COR-L47 (cell line): ENCODE data around the gene CATSPER4.
A peak's percentile ranks its signal among the peaks of the same experiment; 100 is the strongest.

Experiments
- DNase-seq: peaks from one replicate; lab custom pipeline; 2025; lab: John Stamatoyannopoulos, UW

CATSPER4 gene

DNA sequence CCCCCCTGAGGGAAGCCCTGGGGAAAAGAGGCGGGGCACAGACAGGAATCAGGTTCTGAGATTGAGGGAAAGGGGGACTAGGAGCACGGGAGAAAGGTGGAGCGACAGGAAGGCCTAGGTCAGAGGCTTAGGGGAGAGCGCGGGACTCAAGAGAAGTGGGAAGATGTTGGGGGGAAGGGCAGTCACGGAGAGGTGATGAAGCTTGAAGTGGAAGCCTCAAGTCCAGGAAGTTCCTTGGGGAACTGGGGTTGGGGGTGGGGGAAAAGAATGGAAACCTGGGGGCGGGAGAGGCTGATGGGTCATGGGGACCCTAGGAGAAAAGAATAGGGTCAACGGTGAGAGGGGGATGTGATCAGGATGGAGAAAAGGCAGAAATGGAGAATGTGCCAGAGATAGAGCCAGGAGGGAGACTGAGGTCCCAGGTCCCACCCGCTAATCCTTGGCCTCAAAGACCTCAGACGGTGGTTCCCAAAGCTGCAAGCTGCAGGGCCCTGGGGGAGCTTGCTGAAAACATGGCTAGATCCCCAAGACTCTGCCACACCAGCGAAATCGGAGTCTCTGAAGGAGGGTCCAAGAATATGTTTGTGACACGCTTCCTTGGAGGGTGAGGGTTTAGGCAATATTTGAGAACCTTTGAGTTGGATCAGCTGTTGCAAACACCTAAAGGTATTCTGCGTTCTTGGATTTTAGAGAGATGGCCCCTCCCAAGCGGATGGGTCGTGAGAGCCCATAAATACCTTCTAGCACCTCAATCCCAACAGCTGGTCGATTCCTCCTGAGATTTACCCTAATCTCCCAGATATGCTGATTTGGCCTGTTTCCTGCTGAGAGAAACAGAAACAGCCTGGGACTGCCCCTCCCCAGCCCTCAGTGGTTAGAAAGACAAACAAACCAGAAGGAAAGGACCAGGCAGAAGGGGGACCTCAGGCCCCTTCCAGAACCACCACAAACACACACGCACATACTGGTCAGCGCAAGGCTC lies 25.2 kb upstream of the CATSPER4 start:
- DNase-seq: no peak

DNA sequence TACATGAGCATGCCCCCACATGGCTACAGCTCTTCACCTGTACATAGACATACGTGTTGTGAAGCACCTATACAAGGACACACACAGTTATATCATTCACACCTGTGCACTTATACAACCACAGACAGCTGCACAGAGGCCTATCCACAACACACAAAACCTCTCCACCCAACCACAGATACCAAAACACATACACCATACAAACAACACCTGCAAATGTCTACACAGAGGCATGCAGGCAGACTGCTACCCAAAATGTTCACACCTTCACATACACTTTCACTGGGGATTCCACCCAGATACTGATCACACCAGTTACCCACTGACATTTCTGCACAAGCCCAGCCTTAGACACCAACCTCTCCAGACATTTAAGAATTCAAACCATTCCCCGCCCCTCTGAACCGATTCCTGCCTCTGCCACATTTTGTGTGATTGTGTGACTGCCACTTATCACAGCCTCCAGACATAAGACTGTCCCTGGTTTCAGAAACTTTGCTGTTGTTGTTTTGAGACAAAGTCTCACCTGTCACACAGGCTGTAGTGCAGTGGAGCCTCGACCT lies 23.6 kb upstream of the CATSPER4 start:
- DNase-seq: no peak

DNA sequence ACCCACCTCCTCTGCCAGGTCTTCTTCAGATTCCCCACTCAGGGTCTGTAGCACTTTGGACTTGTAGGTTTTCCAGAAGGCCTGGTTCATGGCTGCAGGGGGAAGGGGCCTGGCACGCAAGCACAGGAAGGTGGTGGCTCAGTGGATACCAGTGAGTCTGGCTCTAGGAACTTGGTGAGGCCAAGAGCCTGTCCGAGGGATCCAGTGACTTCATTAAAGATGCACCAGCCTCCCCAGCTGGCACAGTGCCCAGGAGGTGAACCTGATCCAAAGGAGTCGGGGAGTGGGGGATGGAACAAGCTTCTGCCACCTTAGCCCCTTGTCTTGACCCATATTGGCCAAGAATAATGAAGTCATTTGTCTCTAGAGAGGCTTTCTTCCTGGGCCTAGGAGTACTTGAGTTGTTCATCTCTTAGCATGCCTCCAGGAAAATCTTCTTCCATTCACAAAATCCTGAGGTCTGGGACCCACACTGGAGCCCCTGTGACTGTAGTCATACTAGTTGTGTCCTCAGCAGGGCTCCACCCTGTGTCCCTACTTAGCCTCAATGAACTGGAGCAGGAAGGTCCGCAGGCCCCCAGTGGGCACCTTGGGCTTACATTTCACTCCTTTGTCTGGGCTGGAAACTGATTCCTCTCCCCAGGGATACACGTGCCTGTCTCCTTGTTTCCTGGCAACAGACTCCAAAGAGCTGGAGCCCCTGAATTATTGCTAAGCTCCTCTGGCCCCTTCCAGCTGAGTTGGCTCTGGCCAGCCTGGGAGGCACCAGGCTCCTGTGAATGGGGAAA lies 21.8 kb upstream of the CATSPER4 start, which contains the start of gene C1orf232:
TSS of gene C1orf232 (minus strand) at position 554 of the 788 bp plus-strand sequence. CDS start at position 90, 464 bp downstream.
- peak; percentile 67 for DNase-seq

DNA sequence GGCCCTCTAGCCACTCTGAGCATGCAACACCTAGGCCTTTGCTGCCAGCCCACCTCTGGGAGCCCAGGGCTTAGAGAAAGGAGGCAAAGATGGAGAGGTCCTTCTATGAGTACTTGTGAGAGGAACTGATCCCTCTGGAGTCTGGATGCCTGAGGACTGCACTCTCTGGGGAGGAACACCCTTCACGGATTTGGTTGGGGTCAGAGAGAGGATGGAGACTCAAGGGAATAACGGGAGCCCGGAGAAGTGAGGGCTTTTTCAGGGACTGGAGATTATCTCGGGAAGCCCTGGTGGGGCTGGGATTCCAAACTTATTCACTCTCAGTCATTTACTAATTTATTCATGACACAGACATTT lies 21.2 kb upstream of the CATSPER4 start:
- no peak for DNase-seq

DNA sequence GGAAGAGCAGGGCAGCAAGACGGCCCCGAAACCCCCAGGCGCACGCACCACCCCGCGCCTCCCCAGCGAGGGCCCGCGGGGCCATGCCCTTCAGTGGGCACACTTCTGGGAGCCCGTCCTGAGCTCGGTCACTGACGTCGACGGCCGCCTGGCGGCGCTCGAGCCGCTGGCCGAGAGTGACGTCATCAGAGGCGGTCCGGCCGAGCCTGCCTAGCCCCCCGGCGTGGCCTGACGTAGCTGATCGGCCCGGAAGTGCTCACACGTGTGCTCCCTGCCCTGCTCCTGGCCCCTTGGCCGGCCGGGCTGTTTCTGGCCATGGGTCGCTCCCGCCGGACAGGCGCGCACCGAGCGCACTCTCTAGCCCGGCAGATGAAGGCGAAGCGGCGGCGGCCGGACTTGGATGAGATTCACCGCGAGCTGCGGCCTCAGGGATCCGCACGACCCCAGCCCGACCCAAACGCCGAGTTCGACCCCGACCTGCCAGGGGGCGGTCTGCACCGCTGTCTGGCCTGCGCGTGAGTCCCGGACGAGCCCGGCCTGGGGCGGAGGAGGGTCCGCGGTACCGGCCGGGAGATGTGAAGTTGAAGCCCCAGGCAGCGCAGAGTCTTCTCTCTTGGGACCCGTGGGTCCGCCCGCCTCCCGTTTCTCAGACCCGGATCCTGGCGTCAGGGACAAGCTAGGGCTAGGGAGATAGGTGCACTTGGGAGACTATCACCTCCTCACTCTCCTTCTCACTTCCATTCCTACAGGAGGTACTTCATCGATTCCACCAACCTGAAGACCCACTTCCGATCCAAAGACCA lies 20.5 kb upstream of the CATSPER4 start, which contains the start of gene ZNF593:
TSS of gene ZNF593 (plus strand) at position 240 of the 803 bp plus-strand sequence. CDS start at position 316, 76 bp downstream.
- peak; percentile 80 for DNase-seq

DNA sequence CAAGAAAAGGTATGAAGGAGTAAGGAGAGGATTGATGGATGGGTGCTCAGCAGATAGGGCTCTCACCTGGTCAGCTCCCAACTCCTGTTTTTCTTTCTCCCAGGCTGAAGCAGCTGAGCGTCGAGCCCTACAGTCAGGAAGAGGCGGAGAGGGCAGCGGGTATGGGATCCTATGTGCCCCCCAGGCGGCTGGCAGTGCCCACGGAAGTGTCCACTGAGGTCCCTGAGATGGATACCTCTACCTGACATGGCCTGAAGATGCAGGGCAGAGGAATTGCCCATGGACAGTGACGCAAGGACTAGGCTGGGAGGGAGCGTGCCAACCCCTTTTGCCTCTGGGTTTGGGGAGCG lies 20.0 kb upstream of the CATSPER4 start:
- DNase-seq: no peak

DNA sequence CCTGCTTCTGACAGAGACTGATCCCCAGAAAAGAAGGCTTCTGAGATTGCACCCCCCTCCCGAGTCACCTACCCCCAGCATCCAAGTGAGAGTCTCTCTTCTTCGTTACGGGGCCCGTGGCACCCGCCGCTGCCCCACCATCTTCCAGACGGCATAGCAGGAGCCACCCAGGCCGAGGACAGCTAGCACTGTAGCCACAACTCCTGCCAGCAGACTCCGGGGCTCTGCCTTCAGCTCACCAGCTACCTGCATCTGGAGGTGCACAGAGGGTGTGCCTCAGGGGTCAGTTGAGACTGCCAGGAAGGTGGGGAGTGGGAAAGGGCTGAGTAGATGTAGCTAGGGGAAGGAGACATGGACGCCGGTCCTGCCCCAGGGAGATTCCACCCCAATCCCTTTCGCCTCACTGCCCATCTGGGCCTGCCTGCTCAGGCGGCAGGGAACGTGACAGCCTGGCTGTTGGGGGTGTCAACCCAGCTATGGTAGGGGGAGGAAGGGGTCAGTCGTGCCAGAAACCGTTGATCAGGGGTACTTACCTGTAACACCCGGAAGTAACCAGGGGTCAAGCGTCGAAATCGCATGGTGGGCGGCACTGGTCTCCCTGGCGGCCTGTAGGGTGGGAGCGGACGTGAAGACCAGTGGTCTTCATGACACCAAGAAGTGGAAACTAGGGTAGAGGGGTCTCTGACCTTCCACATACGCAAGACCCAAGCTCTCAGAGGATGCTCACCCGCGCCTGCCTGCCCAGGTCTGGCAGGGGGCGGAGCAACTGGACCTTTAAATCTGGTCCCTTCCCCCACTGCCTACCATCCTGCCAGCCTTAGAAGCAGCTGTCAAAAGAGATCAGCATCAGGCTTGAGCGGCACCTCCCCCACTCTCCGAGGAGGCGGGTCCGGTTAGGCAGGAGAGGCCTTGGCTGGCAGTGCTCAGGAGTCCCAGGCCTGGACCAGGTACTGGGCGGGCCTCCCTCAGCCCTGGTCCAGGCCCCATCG lies 19.0 kb upstream of the CATSPER4 start, which contains the start of gene ZNF593OS:
TSS of gene ZNF593OS (minus strand) at position 749 of the 989 bp plus-strand sequence. CDS start at position 578, 171 bp downstream.
- no peak for DNase-seq

DNA sequence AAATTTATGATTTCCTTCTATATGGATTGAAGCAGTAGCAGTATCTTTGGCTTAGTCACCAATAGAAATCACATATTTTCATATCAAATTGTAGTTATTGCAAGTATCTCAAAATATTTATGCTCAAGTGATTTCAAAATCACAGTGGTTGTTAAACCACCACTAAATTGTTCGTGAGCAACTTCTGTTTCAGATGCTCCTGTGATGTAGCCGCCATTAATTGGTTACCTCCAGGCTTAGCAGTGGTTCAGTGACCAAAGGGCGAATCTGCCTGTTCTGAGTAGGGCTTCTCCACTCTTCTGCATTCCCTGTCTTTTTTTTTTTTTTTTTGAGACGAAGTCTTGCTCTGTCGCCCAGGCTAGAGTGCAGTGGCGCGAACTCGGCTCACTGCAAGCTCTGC lies 15.1 kb upstream of the CATSPER4 start:
- no peak for DNase-seq

DNA sequence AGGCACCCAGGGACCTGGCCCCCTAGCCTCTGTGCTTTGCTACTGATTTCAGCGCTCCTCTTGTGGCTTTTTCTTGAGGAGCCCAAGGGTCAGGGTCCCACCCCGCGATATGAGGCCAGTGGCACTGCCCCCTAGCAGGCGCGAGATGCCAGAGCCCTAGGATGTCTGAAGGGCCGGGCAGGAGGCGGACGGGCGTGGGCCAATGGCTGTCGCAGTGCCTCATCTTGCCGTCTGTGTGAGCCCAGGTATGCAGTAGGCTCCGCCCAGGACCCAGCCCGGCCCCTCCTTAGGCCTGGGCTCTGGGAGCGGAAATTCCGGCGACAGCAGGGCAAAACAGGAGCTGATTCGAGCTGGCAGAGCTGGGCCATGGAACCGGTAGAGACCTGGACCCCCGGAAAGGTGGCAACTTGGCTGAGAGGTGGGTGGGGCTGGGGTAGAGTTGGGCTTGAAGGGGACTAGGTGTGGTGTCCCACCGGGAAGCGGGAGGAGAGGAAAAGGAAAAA lies 13.2 kb upstream of the CATSPER4 start, which contains the start of gene CNKSR1:
TSS of gene CNKSR1 (plus strand) at position 310 of the 503 bp plus-strand sequence. CDS start at position 367, 57 bp downstream.
- DNase-seq: no peak

DNA sequence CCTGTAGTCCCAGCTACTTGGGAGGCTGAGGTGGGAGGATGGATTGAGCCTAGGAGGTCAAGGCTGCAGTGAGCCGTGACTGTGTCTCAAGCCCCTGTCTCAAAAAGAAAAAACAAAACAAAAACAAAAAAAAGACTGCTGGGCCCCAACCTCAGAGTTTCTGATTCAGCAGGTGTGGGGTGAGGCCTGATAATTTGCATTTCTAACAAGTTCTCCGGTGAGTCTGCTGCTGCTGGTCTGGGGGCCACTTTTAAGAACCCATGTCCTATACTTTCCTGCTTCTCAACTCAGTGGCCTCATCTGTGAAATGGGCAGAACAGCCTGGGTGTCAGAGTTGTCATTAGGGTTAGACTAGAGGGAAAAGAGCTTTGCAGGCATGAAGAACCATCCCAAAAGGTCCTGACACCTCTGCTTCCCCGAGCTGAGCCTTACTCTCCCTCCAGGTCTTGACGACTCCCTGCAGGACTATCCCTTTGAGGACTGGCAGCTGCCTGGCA lies 10.3 kb upstream of the CATSPER4 start:
- no peak for DNase-seq

DNA sequence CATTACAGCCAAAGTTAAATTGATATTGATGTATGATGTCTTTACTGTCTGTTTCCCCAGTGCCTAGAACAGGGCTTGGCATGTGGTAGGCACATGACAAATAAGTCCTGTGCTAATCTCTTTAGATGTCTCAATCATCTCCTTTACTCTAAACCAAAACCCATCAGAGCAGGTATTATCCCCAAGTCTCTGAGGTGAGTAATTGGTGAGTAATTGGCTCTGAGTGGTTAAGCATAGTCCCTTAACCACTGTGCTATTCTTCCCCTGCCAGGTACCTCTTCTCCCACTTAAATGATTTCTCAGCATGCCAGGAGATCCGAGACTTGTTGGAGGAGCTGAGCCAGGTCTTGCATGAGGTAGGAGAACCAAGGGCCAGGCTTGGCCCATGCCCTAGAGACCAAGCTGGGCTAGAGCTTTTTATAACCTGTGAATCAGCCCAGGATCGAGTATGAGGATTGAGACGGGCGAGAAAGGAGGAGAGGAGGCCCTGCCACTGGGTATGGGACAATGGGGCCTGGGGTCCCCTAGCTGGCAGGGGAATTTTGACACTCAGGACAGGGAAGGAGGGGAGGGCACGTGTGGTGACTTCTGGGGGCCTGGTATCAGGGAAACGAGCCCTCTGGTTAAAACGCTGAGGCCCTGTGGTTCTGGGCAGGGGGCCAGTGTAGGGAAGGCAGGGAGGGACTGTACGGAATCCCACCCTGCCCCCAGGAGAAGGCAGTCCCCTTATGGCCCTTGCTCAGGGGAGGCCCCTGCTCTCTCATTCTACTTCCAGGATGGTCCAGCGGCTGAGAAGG lies 8.6 kb upstream of the CATSPER4 start:
- no peak for DNase-seq

DNA sequence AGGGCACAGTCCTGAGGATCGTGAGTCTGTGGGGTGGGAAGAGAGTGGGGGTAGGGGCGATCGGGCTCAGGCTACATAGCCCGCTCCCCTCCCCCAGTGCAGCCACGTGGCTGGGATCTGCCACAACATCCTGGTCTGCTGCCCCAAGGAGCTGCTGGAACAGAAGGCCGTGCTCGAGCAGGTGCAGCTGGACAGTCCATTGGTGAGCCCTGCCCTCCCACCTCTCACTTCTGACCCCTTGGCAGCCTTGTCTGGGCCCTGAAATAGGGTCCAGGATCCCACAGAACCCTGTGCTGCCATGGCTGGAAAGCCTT lies 8.1 kb upstream of the CATSPER4 start:
- no peak for DNase-seq

DNA sequence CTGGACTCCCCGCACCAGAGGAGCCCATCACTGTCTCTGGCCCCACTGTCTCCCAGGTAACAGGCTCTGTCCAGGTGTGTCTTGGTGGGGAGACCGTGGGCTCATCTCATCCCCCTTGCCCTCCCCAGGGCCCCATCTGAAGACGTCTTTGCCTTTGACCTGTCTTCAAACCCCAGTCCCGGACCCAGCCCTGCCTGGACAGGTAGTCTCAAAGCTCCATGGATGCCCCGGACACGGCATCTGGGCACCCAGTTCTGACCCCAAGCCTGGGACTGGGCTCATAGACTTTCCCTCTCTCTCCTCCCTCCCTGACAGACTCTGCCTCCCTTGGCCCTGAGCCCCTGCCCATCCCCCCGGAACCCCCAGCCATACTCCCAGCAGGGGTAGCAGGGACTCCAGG lies 6.3 kb upstream of the CATSPER4 start:
- no peak for DNase-seq

DNA sequence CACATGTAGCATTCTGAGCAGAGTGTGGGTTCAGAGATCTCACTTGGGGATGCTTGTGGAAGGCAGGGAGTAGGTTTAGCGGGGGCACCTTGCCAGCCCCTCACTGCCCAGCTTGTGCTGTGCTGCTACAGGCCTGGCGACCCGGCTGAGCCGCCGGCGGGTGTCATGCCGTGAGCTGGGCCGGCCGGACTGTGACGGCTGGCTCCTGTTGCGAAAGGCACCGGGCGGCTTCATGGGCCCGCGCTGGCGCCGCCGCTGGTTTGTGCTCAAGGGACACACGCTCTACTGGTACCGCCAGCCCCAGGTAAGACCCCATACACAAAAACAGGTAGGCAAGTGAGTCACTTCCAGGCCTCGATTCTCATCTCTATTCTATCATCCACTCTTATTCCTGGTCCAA lies 5.5 kb upstream of the CATSPER4 start:
- no peak for DNase-seq

DNA sequence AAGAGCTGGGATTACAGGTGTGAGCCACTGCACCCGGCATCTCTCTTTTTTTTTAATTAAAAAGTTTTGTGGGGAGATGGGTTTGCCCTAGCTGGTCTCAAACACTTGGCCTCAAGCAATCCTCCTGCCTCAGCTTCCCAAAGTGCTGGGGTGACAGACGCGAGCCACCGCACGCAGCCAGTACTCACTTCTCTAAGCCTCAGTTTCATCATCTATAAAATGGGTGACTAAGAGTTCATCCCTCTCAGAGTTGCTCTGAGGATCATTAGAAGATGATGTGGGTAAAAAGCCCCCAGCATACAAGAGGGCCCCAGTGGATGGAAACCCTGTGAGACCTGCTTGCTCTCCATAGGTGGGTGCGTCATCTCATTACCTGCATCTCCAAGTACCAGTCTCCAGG lies 2.5 kb upstream of the CATSPER4 start:
- no peak for DNase-seq

DNA sequence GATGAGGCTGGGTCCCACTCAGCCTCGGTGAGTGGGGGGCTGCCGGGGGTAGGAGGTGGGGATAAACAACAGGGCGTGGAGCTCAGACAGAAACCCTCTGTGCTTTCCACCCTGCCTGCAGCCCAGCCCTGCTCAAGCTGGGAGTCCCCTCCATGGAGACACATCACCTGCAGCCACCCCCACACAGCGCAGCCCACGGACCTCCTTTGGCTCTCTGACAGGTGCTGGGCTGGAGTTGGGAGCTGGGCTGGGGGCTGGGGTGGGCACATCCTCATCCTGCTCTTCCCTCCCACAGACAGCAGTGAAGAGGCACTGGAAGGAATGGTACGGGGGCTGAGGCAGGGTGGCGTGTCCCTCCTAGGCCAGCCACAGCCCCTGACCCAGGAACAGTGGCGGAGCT lies 1.9 kb upstream of the CATSPER4 start:
- DNase-seq: no peak

DNA sequence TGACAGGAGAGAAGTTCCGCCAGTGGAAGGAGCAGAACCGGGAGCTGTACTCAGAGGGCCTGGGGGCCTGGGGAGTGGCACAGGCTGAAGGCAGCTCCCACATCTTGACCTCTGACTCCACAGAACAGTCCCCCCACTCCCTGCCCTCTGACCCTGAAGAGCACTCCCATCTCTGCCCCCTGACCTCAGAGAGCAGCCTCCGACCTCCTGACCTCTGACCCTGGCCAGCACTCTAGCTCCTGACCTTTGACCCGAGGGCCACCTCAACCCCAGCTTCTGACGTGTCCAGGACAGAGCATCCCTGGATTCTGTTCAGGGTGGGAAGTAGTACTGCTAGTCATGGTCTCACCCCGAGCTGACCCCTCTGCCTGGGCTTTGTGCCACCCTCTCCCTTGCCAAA lies 1.1 kb upstream of the CATSPER4 start:
- DNase-seq: no peak

DNA sequence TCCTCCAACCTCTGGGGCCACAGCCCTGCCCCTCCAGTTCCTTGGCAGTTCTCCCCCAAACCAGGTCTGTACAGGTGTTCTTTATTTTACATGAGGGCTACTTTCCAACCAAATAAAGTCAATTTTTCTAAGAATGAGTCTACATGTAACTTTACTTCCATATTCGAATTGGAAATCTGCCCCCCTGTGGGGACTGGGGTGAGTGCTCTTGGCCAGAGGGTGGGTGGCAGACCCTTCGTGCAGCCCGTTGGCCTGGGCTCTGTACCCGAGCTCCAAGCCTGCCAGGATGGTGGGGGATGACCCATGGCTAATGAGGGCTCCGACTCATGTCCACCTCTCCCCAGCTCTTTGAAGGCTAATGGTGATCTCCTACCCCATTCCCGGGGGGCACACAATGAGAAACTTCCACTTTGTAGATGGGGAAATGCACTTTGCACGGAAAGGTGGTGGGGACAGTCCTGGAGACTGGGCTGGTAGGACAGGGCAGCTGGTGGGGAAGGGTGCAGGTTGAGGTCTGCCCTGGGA lies 589 bp upstream of the CATSPER4 start:
- DNase-seq: no peak

DNA sequence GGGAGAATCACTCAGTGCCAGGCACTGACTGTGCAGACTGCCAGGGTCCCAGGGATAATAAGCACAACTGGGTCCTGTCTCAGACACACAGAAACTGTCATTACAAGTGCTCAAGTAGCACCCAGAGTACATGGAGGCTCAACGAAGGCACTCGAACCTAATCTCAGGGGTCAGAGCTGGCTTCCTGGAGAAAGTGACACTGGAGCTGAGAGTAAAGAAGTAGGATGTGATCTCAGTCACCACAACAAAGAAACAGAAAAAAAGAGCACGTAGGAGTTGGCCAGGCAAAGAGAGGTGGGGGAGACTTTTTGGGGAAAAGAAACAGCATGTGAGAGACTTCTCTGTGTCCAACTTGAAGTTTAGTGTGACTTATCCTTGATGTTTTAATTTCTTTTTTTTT lies 1.3 kb downstream of the CATSPER4 start:
- DNase-seq: no peak
